IMR-90 (cell line): ENCODE data around the gene LRP1B. TPM values are rescaled to one million over a fixed set of nuclear protein-coding genes. Genes with fewer than 3 reads are reported as not detected.

Source experiments
- ATAC-seq: fragments of 200-7000 bp; cut with Tn5 transposase; 2 replicates; pipeline ENCODE4 v1.9.1; 2020; ENCODE audit warnings: low read depth, mild to moderate bottlenecking, moderate library complexity
- BruUV-seq: library from RNA; stranded (reverse); fragments of 400-500 nt; replicated peaks from 2 replicates; lab custom pipeline; 2021; lab: Mats Ljungman, UMichigan
- CTCF ChIA-PET: fragments of 300-600 bp; formaldehyde crosslinking; extraction: SDS; loops from one replicate; lab custom pipeline; 2021; ENCODE audit warnings: antibody characterized with exemption; lab: Yijun Ruan, JAX
- POLR2A ChIA-PET: fragments of 300-600 bp; sonication (Branson Sonifier 250); formaldehyde crosslinking; loops from one replicate; lab custom pipeline; 2022; ENCODE audit warnings: antibody characterized with exemption; ENCODE audit not compliant: unreplicated experiment; lab: Charles Lee
- DNase-seq: peaks from one replicate; pipeline ENCODE4 v3.0.0; 2013
- H2AFZ ChIP-seq: replicated peaks from 2 replicates; pipeline ENCODE3; 2013; ENCODE audit warnings: low read length, mild to moderate bottlenecking; ENCODE audit not compliant: poor library complexity
- H2AK5ac ChIP-seq: 2 replicates; pipeline ENCODE4 v1.6.1; 2013; ENCODE audit warnings: low read depth, low read length, inconsistent platforms
- H2AK9ac ChIP-seq: replicated peaks from 2 replicates; pipeline ENCODE3; 2013; ENCODE audit warnings: mild to moderate bottlenecking, low read depth, low read length, moderate library complexity; ENCODE audit not compliant: poor library complexity
- H2BK120ac ChIP-seq: 2 replicates; pipeline ENCODE4 v1.6.1; 2013; ENCODE audit warnings: low read depth, low read length, inconsistent platforms
- H2BK15ac ChIP-seq: 3 replicates; pipeline ENCODE4 v1.6.1; 2013; ENCODE audit warnings: low read depth, low read length, inconsistent platforms
- H2BK20ac ChIP-seq: 2 replicates; pipeline ENCODE4 v1.6.1; 2013; ENCODE audit warnings: low read depth, mild to moderate bottlenecking, inconsistent platforms, low read length, moderate library complexity
- H2BK5ac ChIP-seq: 2 replicates; pipeline ENCODE4 v1.6.1; 2013; ENCODE audit warnings: mild to moderate bottlenecking, low read depth, low read length, inconsistent platforms; ENCODE audit not compliant: poor library complexity, severe bottlenecking
- H3K14ac ChIP-seq: replicated peaks from 2 replicates; pipeline ENCODE4 v1.6.1; 2013; ENCODE audit warnings: low read depth, low read length, inconsistent platforms
- H3K18ac ChIP-seq: 2 replicates; pipeline ENCODE4 v1.6.1; 2013; ENCODE audit warnings: low read depth, low read length, control low read depth
- H3K23ac ChIP-seq: 2 replicates; pipeline ENCODE4 v1.6.1; 2013; ENCODE audit warnings: low read depth, low read length, inconsistent platforms
- H3K27ac ChIP-seq: 2 replicates; pipeline ENCODE4 v1.5.1; 2013; ENCODE audit warnings: mild to moderate bottlenecking, control low read depth, low read length; ENCODE audit not compliant: insufficient read depth
- H3K27me3 ChIP-seq: 2 replicates; pipeline ENCODE4 v1.6.1; 2013; ENCODE audit warnings: low read length; ENCODE audit not compliant: control insufficient read depth, insufficient read depth
- H3K36me3 ChIP-seq: 2 replicates; pipeline ENCODE4 v1.6.1; 2013; ENCODE audit warnings: low read length, mixed read lengths; ENCODE audit not compliant: control insufficient read depth, insufficient read depth
- H3K4ac ChIP-seq: 2 replicates; pipeline ENCODE4 v1.6.1; 2013; ENCODE audit warnings: low read depth, low read length, inconsistent platforms
- H3K4me1 ChIP-seq: 2 replicates; pipeline ENCODE4 v1.6.1; 2013; ENCODE audit warnings: low read length, mixed read lengths; ENCODE audit not compliant: control insufficient read depth, insufficient read depth
- H3K4me2 ChIP-seq: 2 replicates; pipeline ENCODE4 v1.6.1; 2013; ENCODE audit warnings: low read depth, mild to moderate bottlenecking, control low read depth, low read length, moderate library complexity
- H3K4me3 ChIP-seq: 2 replicates; pipeline ENCODE4 v1.5.1; 2013; ENCODE audit warnings: low read depth, mild to moderate bottlenecking, control low read depth, low read length, moderate library complexity; ENCODE audit not compliant: insufficient read depth
- H3K56ac ChIP-seq: 2 replicates; pipeline ENCODE4 v1.6.1; 2013; ENCODE audit warnings: low read length, inconsistent platforms; ENCODE audit not compliant: insufficient read depth; ENCODE audit errors: extremely low read depth
- H3K79me1 ChIP-seq, 2 experiments: 2 replicates each; pipeline ENCODE4 v1.6.1; 2013; ENCODE audit warnings: low read length in 2 of 2, inconsistent platforms in 1 of 2, low read depth in 1 of 2
- H3K9ac ChIP-seq: 2 replicates; pipeline ENCODE4 v1.6.1; 2013; ENCODE audit warnings: low read depth, low read length, control low read depth
- H3K9me1 ChIP-seq: 2 replicates; pipeline ENCODE4 v1.6.1; 2013; ENCODE audit warnings: low read length, inconsistent platforms; ENCODE audit not compliant: insufficient read depth
- H3K9me3 ChIP-seq: 2 replicates; pipeline ENCODE4 v1.6.1; 2013; ENCODE audit warnings: low read length; ENCODE audit not compliant: control insufficient read depth, insufficient read depth
- H4K20me1 ChIP-seq: 2 replicates; pipeline ENCODE4 v1.6.1; 2013; ENCODE audit warnings: low read length, inconsistent platforms; ENCODE audit not compliant: insufficient read depth
- H4K5ac ChIP-seq: 2 replicates; pipeline ENCODE4 v1.6.1; 2013; ENCODE audit warnings: mild to moderate bottlenecking, low read depth, low read length, control low read depth
- H4K8ac ChIP-seq, 2 experiments: 2 replicates each; pipeline ENCODE4 v1.6.1; 2013; ENCODE audit warnings: low read depth in 2 of 2, low read length in 2 of 2, control low read depth in 1 of 2, inconsistent platforms in 1 of 2
- H4K91ac ChIP-seq: 2 replicates; pipeline ENCODE4 v1.6.1; 2013; ENCODE audit warnings: low read depth, low read length, inconsistent platforms; ENCODE audit not compliant: insufficient read depth
- FOS ChIP-seq: fragments of 150-350 bp; IDR thresholded peaks from 2 replicates; pipeline ENCODE4 v1.6.1; 2016; ENCODE audit warnings: low read depth, low read length
- MAFK ChIP-seq: IDR thresholded peaks from 2 replicates; pipeline ENCODE4 v1.6.1; 2012; ENCODE audit warnings: low read depth, low read length, improper control_type of control experiment
- MXI1 ChIP-seq: IDR thresholded peaks from 2 replicates; pipeline ENCODE4 v1.6.1; 2012; ENCODE audit warnings: low read depth, mild to moderate bottlenecking, low read length, moderate library complexity, borderline replicate concordance
- POLR2A ChIP-seq: IDR thresholded peaks from 2 replicates; pipeline ENCODE4 v1.6.1; 2012; ENCODE audit warnings: mild to moderate bottlenecking, low read depth, low read length
- RCOR1 ChIP-seq: IDR thresholded peaks from 2 replicates; pipeline ENCODE4 v1.6.1; 2012; ENCODE audit warnings: mild to moderate bottlenecking, low read length, improper control_type of control experiment; ENCODE audit not compliant: insufficient replicate concordance
- WGBS, 2 experiments: methylation state at CpG; one replicate each; pipeline versions ENCODE4 v1.1.5 to v1.1.7; 2013; ENCODE audit warnings: missing lambda C conversion rate in 2 of 2; ENCODE audit not compliant: insufficient read length in 1 of 2; ENCODE audit errors: extremely low coverage in 2 of 2; 5-methylcytosine and 5-hydroxymethylcytosine counted together
- dilution Hi-C: fragments of 300-500 bp; cut with HindIII; formaldehyde crosslinking; loops from one replicate; pipeline ENCODE4 v1.14.3; 2018; ENCODE audit warnings: low sequenced_read_pairs; ENCODE audit not compliant: unreplicated experiment
- in situ Hi-C: fragments of 300-500 bp; cut with MboI; formaldehyde crosslinking; loops from 3 replicates; pipeline ENCODE4 v1.14.3; 2019; ENCODE audit warnings: low sequenced_read_pairs, inconsistent platforms, mixed read lengths
- intact Hi-C: fragments of 100-400 bp; cut with micrococcal nuclease; formaldehyde crosslinking; loops from 2 replicates; pipeline ENCODE4 v1.10.0; 2022
- polyA plus RNA-seq, 3 experiments: library from polyadenylated mRNA; depleted of rRNA; stranded (reverse); fragments of >200 nt; gene quantifications; 2 replicates each; pipeline ENCODE4 v1.2.3, GENCODE V29; 2012; ENCODE audit warnings: low replicate concordance in 1 of 3
- total RNA-seq: library from RNA; depleted of rRNA; stranded (reverse); fragments of >200 nt; gene quantifications from 2 replicates; pipeline ENCODE4 v1.2.3, GENCODE V29; 2012

Gene LRP1B
- total and polyA plus RNA-seq, 2 of the 4 experiments (the other 2 are of a cell fraction): under 0.01 to 0.02 TPM

DNA sequence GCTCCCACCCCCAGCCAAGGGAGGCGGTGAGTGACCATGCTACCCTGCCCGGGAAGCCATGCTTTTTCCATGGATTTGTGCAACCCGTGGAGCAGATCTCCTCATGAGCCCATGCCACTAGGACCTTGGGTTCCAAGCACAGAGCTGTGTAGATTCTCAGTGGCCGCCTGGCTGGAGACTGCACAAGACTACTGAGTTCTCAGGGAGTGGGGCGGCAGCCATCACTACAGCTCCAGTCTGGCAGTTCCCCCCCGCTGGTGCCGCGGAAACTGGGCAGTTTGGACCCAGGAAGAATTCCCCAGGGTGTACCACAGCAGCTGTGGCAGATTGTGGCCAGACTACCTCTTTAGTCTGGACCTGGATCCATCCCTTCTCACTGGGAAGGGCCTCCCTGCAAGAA lies 470.6 kb downstream of the LRP1B start:
- intact Hi-C loops (no loop called here), dilution Hi-C loops (no loop called here), in situ Hi-C loops (no loop called here)
- H2AK9ac ChIP-seq: no peak overlapping the region
- H3K18ac ChIP-seq: no peak overlapping the region
- no peak overlapping the region for H3K56ac ChIP-seq
- no peak overlapping the region for H3K14ac ChIP-seq
- no peaks in the 10 kb centered on the region for H4K20me1 ChIP-seq
- no peak overlapping the region for H4K8ac ChIP-seq
- no peak overlapping the region for H3K4me3 ChIP-seq
- ATAC-seq (no peak), DNase-seq (no peak)
- H4K91ac ChIP-seq: no peak overlapping the region
- H3K4me1 ChIP-seq: no peaks in the 10 kb centered on the region
- BruUV-seq: no TSS peak
- 83% methylated on average over 2 of the region's 8 CpGs; no CpG with 5 or more reads in 1 of the 2 experiments for WGBS, 2 experiments
- no peaks in the 10 kb centered on the region for H3K36me3 ChIP-seq
- no peaks in the 10 kb centered on the region for H3K27me3 ChIP-seq
- no peak overlapping the region for H2BK120ac ChIP-seq
- H3K9me3 ChIP-seq: no peaks in the 10 kb centered on the region
- H2BK20ac ChIP-seq: no peak overlapping the region
- no peak overlapping the region for H3K23ac ChIP-seq
- H3K9ac ChIP-seq: no peak overlapping the region
- H3K27ac ChIP-seq: no peak overlapping the region
- H2AK5ac ChIP-seq: no peak overlapping the region
- H2AFZ ChIP-seq: no peak overlapping the region
- H2BK5ac ChIP-seq: no peak overlapping the region
- H3K4me2 ChIP-seq: no peak overlapping the region
- no peaks in the 10 kb centered on the region for H3K79me1 ChIP-seq
- ChIA-PET CTCF (no interaction called here), POLR2A (no interaction called here)
- no peak overlapping the region for H4K5ac ChIP-seq
- H3K4ac ChIP-seq: no peak overlapping the region
- no peaks in the 10 kb centered on the region for H3K9me1 ChIP-seq
- TF ChIP-seq RCOR1 (no peak), FOS (no peak), POLR2A (no peak), MXI1 (no peak), MAFK (no peak)
- H2BK15ac ChIP-seq: no peak overlapping the region
